SJCRH30 (cell line): Measurements from ENCODE around the gene CMTM2. TPM values are rescaled to one million over a fixed set of nuclear protein-coding genes. Genes with fewer than 3 reads are reported as not detected.

Source experiments
- DNase-seq, 2 experiments: peaks; one replicate each; pipeline ENCODE4 v3.0.0-alpha.2; 2015 to 2020
- H3K27ac ChIP-seq: fragments of 250-450 bp; sonication (Bioruptor Pico); 2 replicates; pipeline ENCODE4 v1.5.1; 2020; ENCODE audit warnings: mild to moderate bottlenecking, moderate library complexity
- H3K27me3 ChIP-seq: fragments of 250-450 bp; sonication (Bioruptor Pico); 2 replicates; pipeline ENCODE4 v1.5.1; 2020; ENCODE audit warnings: mild to moderate bottlenecking, moderate library complexity
- H3K36me3 ChIP-seq: fragments of 250-450 bp; sonication (Bioruptor Pico); 2 replicates; pipeline ENCODE4 v1.5.1; 2020; ENCODE audit warnings: mild to moderate bottlenecking, moderate library complexity
- H3K4me1 ChIP-seq: fragments of 250-450 bp; sonication (Bioruptor Pico); 2 replicates; pipeline ENCODE4 v1.5.1; 2020; ENCODE audit warnings: mild to moderate bottlenecking, moderate library complexity
- H3K4me3 ChIP-seq: fragments of 250-450 bp; sonication (Bioruptor Pico); 2 replicates; pipeline ENCODE4 v1.5.1; 2020; ENCODE audit warnings: mild to moderate bottlenecking, moderate library complexity
- H3K9me3 ChIP-seq: fragments of 250-450 bp; sonication (Bioruptor Pico); replicated peaks from 2 replicates; pipeline ENCODE4 v1.5.1; 2020; ENCODE audit warnings: mild to moderate bottlenecking, moderate library complexity
- total RNA-seq: library from RNA; depleted of rRNA; stranded (reverse); fragments of >200 nt; shearing (Covaris generic); gene quantifications from 2 replicates; pipeline ENCODE4 v1.2.3, GENCODE V29; 2014; rRNA removed

Gene CMTM2
- total RNA-seq, 1 experiment from 2014 or later: 5.4 TPM

DNA sequence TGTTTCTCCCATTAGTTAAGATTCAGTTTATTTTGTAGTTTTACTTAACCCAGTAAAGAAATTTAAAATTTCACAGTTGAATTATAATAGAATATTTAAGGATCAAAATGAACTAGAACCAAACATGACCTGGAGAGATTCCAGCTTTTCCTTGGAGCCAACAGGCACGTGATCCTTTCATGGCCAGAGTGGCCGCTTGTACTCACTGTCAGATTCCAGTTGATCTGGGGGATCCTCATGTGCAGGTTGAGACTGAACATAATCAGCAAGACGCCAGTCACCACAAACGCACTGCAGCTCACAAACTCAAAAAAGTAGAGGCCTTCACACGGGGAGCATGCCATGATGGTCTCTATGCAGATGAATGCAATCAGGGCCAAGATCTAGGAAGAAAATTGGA, 56.9 kb downstream of the CMTM2 start:
- Histone ChIP-seq H3K36me3 (no peaks in the 10 kb centered on the region), H3K4me1 (no peaks in the 10 kb centered on the region), H3K27me3 (no peaks in the 10 kb centered on the region), H3K27ac (no peak overlapping the region), H3K4me3 (no peak overlapping the region), H3K9me3 (no peaks in the 10 kb centered on the region)
- DNase-seq: no peak

DNA sequence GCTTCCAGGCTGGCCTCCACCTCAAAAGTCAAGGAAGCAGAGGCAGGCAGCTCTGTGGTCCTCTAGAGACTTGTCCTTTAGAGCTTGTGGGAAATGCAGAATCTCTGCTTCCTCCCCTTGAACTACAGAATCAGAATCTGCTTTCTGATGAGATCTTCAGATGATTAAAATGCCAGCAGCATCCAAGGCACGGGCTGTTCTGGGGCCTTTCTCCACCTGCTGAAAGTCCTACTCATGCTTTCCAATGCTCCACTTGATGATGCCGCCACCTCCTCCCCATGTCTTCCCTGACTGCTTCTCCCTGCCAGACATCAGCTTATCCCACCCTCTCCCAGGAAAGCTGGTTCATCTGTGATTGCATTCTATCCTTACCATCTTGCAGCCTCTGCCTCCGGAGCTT, 58.5 kb downstream of the CMTM2 start:
- H3K36me3 ChIP-seq: no peaks in the 10 kb centered on the region
- no peak for DNase-seq
- H3K27ac ChIP-seq: no peak overlapping the region

More for the DNA sequence above, 58.5 kb downstream of the CMTM2 start:
- H3K9me3 ChIP-seq: no peaks in the 10 kb centered on the region
- no peak overlapping the region for H3K4me3 ChIP-seq
- H3K4me1 ChIP-seq: no peaks in the 10 kb centered on the region
- no peaks in the 10 kb centered on the region for H3K27me3 ChIP-seq

Other genes starting within 250 kb of the CMTM2 start
- 0.16 and 0.25 TPM in 2 replicates for gene CDH5, start 212.8 kb upstream of the CMTM2 start, total RNA-seq
- gene BEAN1, start 152.2 kb upstream of the CMTM2 start, total RNA-seq: 0.84 and 0.87 TPM in 2 replicates
- 14.8 and 16.0 TPM in 2 replicates for gene TK2, start 29.3 kb upstream of the CMTM2 start, total RNA-seq
- 121 and 127 TPM in 2 replicates for gene CKLF, start 26.9 kb upstream of the CMTM2 start, total RNA-seq
- 6.6 and 8.2 TPM in 2 replicates for gene CMTM1, start 13.0 kb upstream of the CMTM2 start, total RNA-seq
- gene CMTM3, start 25.2 kb downstream of the CMTM2 start, total RNA-seq: 52.8 and 53.9 TPM in 2 replicates
- gene CMTM4, start 117.3 kb downstream of the CMTM2 start, total RNA-seq: 27.3 and 29.4 TPM in 2 replicates
- gene DYNC1LI2, start 172.1 kb downstream of the CMTM2 start, total RNA-seq: 131 and 158 TPM in 2 replicates
- gene TERB1, start 222.1 kb downstream of the CMTM2 start, total RNA-seq: not detected in 2 replicates